Uterus (tissue), 2 donors: Measurements from ENCODE around the gene VAMP8.

Experiments used
- CTCF ChIP-seq, 4 experiments: fragments of 200-600 bp in 2 of 4; fragments of 450-650 bp in 2 of 4; sonication (generic) in 2 of 4; IDR thresholded peaks; one replicate each; pipeline ENCODE4 v1.5.1; 2016 to 2019; ENCODE audit warnings: antibody characterized with exemption in 4 of 4, mild to moderate bottlenecking in 2 of 4, moderate library complexity in 1 of 4
- POLR2A ChIP-seq, 2 donors: fragments of 450-650 bp; IDR thresholded peaks; one replicate each; pipeline ENCODE4 v1.6.1; 2016; ENCODE audit warnings: antibody characterized with exemption in 2 of 2, mild to moderate bottlenecking in 1 of 2, moderate library complexity in 1 of 2

GRCh38 chr2:85578243-85579180 is 1.1 kb downstream of the VAMP8 start:
- TF ChIP-seq POLR2A (IDR thresholded peaks at IDR 0.05) = no peak
- no peak for TF ChIP-seq CTCF (IDR thresholded peaks at IDR 0.05)
